Stimulated activated naive CD8-positive, alpha-beta T cell treated with anti-CD3 and anti-CD28 coated beads, Interleukin-15, amount 100 ng/mL, for 72 hours (primary cell): ENCODE data around the gene KDM4B.

Experiments used
- ATAC-seq: fragments of 150-1000 bp; cut with Tn5 transposase; 2 replicates; pipeline ENCODE4 v1.10.0; 2021; ENCODE audit warnings: mild to moderate bottlenecking, moderate library complexity
- DNase-seq, 2 donors: peaks; one replicate each; pipeline ENCODE4 v3.0.0; 2021 to 2022
- H3K27ac Mint-ChIP-seq, 2 donors: one replicate each; pipeline ENCODE4 v1.8.0; 2022; ENCODE audit warnings: mild to moderate bottlenecking in 2 of 2, mixed read lengths in 2 of 2, moderate library complexity in 2 of 2
- H3K27me3 Mint-ChIP-seq: one replicate; pipeline ENCODE4 v1.8.0; 2022; ENCODE audit warnings: mixed read lengths
- H3K4me1 Mint-ChIP-seq: one replicate; pipeline ENCODE4 v1.8.0; 2022; ENCODE audit warnings: mild to moderate bottlenecking, mixed read lengths
- H3K4me3 Mint-ChIP-seq, 2 donors: one replicate each; pipeline ENCODE4 v1.8.0; 2022; ENCODE audit warnings: mild to moderate bottlenecking in 2 of 2, mixed read lengths in 2 of 2, moderate library complexity in 1 of 2
- H3K9me3 Mint-ChIP-seq, 2 donors: one replicate each; pipeline ENCODE4 v1.8.0; 2022; ENCODE audit warnings: mixed read lengths in 2 of 2

KDM4B gene

DNA sequence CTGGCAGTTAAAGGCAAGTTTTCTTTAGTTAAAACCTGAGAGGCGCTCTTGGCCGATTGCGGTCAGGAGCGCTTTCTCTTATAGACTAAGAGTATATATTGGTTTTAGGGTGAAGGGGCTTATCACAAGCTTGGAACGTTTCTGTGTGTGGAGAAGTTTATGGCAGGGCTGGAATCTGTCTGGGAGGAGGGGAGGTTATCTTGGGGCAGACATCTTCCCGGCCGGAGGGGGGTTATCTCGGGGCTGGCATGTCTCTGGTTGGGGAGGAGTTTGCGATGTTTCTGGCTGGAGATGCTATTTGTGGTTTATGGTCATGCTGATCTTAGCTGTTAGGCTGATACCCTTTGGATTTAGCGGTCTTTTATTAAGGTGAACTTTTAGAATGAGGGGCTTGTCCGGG is 18.3 kb downstream of the KDM4B start:
- Mint-ChIP-seq H3K27me3 (no peaks in the 10 kb centered on the region), H3K4me3 (no peak overlapping the region), H3K9me3 (peaks cover 0 to 9% of the 10 kb centered on the region in 2 donors), H3K4me1 (peaks cover 34% of the 10 kb centered on the region), H3K27ac (no peak overlapping the region)
- DNase-seq (no peak), ATAC-seq (no peak)

DNA sequence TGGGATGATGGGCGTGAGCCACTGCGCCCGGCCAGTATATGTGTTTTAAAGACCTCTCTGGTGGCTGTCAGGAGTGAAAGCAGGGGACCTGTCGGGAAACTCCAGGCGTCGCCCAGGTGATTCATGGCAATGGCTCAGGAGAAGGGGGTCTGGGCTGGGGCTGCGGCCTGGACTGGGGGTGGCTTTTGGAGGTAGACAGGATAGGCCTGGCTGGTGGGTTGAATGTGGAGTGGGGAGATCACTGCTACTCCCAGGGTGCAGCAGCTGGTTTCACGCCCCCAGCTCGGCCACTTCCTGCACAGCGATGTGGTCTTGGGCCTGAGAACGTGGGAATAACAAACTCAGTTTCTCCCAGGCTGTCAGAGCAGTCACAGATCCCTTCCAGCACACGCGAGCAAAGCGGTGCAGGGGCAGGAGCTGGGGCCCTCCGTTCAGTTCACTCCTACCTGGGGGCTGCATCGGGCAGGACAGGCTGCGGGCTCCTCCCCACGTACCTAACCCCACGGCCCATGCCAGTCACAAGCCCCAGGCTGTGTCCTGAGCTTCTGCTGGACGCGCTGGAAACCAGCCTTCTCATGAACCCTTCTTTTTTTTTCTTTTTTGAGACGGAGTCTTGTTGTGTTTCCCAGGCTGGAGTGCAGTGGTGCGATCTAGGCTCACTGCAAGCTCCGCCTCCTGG is 18.9 kb downstream of the KDM4B start:
- Mint-ChIP-seq H3K9me3 (peaks cover 0 to 15% of the 10 kb centered on the region in 2 donors), H3K27ac (peak overlapping the region in 1 of 2 donors; percentile 55), H3K4me1 (peaks cover 30% of the 10 kb centered on the region), H3K4me3 (no peak overlapping the region), H3K27me3 (no peaks in the 10 kb centered on the region)
- DNase-seq (no peak), ATAC-seq (no peak)

GRCh38 chr19:4988770-4989251 is 19.9 kb downstream of the KDM4B start:
- DNase-seq (no peak), ATAC-seq (no peak)
- Mint-ChIP-seq H3K27me3 (no peaks in the 10 kb centered on the region), H3K4me1 (peaks cover 32% of the 10 kb centered on the region), H3K27ac (no peak overlapping the region), H3K9me3 (peaks cover 0 to 16% of the 10 kb centered on the region in 2 donors), H3K4me3 (no peak overlapping the region)

DNA sequence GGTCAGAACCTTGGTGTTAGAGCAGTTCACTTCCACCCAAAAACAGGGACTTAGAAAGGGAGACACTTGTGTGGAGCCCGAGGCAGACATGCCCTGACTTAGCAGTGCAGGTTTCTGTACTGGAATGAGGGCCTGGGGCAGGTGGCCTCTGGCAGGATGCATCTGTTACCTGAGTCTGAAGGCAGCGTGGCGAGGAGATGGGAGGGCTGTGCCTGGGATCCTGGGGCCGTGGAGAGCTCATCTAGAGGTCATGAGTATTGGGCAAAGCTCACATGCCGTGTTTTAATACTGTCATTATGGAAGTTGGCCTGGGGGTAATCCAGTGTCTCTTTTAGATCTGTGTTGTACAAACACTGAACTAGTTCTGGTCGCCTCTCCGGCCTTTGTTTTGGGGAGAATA is 21.4 kb downstream of the KDM4B start:
- no peak for ATAC-seq
- H3K4me3 Mint-ChIP-seq, result no peak overlapping the region
- H3K27me3 Mint-ChIP-seq, result no peaks in the 10 kb centered on the region
- H3K9me3 Mint-ChIP-seq, result peaks cover 0 to 16% of the 10 kb centered on the region in 2 donors
- H3K27ac Mint-ChIP-seq, result no peak overlapping the region
- peaks cover 30% of the 10 kb centered on the region for H3K4me1 Mint-ChIP-seq
- DNase-seq, result no peak

DNA sequence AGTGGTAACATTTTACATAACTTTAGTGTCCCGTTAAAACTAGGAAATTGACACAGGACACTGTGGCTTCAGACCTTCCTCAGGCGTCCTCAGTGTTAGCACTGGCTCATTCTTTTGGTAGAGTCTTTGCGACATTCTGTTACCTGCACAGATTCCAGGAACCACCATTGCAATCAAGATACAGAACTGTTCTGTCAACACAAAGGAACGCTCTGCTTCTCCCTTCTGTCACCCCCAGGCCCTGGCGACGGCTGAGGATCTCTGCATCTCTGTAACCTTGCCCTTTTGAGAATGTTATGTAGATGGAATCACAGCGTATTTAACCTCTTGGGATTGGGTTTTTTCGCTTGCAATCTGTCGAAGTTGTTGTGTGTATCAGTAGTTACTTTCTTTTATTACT is 22.6 kb downstream of the KDM4B start:
- Mint-ChIP-seq H3K27ac (no peak overlapping the region), H3K27me3 (no peaks in the 10 kb centered on the region), H3K9me3 (peaks cover 0 to 16% of the 10 kb centered on the region in 2 donors), H3K4me3 (no peak overlapping the region), H3K4me1 (peaks cover 22% of the 10 kb centered on the region)
- no peak for ATAC-seq
- no peak for DNase-seq

- Mint-ChIP-seq H3K27ac (no peak overlapping the region), H3K4me1 (peaks cover 18% of the 10 kb centered on the region), H3K27me3 (no peaks in the 10 kb centered on the region), H3K9me3 (peaks cover 0 to 16% of the 10 kb centered on the region in 2 donors), H3K4me3 (no peak overlapping the region)
- DNase-seq, result no peak
- ATAC-seq, result no peak
Observed at GRCh38 chr19:4991996-4992698, 23.2 kb downstream of the KDM4B start.

- H3K4me3 Mint-ChIP-seq, result no peak overlapping the region
Observed at GRCh38 chr19:4993683-4994082, 24.8 kb downstream of the KDM4B start.

GRCh38 chr19:4996701-4997100 is 27.8 kb downstream of the KDM4B start:
- Mint-ChIP-seq H3K27ac (peak overlapping the region in 1 of 2 donors; percentile 71), H3K4me3 (no peak overlapping the region), H3K27me3 (no peaks in the 10 kb centered on the region), H3K4me1 (peaks cover 6% of the 10 kb centered on the region), H3K9me3 (peaks cover 0 to 12% of the 10 kb centered on the region in 2 donors)
- DNase-seq (no peak), ATAC-seq (no peak)

More at GRCh38 chr19:4993683-4994082, 24.8 kb downstream of the KDM4B start:
- DNase-seq, result no peak
- Mint-ChIP-seq H3K9me3 (peaks cover 0 to 16% of the 10 kb centered on the region in 2 donors), H3K4me1 (peaks cover 6% of the 10 kb centered on the region), H3K27ac (no peak overlapping the region), H3K27me3 (no peaks in the 10 kb centered on the region)
- no peak for ATAC-seq

DNA sequence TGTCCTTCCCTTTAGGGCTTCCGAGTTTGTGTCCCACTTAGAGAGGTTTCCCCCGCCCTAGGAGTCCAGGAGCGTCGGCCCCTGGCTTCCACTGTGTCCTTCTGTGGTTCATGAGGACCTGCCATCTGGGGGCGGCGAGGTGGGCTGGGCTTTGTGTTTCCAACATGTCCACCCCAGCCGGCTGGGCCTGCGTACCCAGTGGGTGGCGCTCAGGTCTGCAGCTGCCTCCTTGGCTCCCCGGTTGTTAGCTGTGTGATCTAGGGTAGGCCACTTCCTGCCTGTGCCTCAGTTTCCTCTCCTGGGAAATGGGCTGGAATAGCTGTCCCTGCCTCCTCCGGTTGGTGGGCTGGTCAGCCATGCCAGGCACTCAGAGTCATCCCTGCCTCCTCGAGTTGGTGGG is 28.4 kb downstream of the KDM4B start:
- peaks cover 0 to 6% of the 10 kb centered on the region in 2 donors for H3K9me3 Mint-ChIP-seq
- H3K4me3 Mint-ChIP-seq, result no peak overlapping the region
- DNase-seq (no peak), ATAC-seq (no peak)
- peaks cover 6% of the 10 kb centered on the region for H3K4me1 Mint-ChIP-seq
- H3K27me3 Mint-ChIP-seq, result no peaks in the 10 kb centered on the region
- peak overlapping the region in 1 of 2 donors; percentile 33 for H3K27ac Mint-ChIP-seq

GRCh38 chr19:5000120-5000611 is 31.3 kb downstream of the KDM4B start:
- H3K27ac Mint-ChIP-seq, result peak overlapping the region in 1 of 2 donors; percentile 30
- H3K27me3 Mint-ChIP-seq, result no peaks in the 10 kb centered on the region
- H3K9me3 Mint-ChIP-seq, result no peaks in the 10 kb centered on the region
- peaks cover 8% of the 10 kb centered on the region for H3K4me1 Mint-ChIP-seq
- ATAC-seq (no peak), DNase-seq (no peak)
- no peak overlapping the region for H3K4me3 Mint-ChIP-seq

DNA sequence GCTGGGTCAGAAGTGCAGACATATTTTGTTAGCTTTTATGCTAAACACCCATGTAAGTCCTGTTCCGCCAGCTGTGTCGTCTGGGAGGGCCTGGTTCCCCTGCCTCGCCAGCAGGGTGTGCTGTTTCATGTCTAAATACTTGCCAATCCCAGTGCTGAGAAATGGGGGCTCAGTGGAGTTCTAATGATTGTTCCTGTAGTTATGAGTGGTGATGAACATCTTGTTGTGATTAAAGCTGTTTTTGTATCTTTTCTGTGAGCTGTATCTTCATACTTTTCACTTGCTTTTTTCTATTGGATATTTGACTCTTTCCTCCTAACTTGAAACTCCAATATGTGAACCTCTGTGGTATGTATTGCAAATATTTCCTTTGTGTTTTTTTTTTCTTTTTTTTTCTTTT is 32.7 kb downstream of the KDM4B start:
- DNase-seq, result peak; percentile 12 to 22
- Mint-ChIP-seq H3K27ac (peak overlapping the region in 1 of 2 donors; percentile 55), H3K27me3 (no peaks in the 10 kb centered on the region), H3K9me3 (no peaks in the 10 kb centered on the region), H3K4me3 (no peak overlapping the region), H3K4me1 (peaks cover 8% of the 10 kb centered on the region)
- ATAC-seq, result no peak

DNA sequence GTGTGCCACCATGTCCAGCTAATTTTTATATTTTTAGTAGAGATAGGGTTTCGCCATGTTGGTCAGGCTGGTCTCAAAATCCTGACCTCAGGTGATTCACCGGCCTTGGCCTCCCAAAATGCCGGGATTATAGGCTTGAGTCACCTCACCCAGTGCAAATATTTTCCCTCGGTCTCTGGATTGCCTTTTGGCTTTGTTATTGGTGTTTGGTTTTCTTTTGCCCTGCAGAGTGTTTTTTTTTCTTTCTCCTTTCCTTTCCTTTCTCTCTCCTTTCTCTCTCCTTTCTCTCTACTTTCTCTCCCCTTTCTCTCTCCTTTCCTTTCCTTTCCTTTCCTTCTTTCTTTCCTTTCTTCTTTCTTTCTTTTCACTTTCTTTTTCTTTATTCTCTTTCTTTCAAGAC is 33.2 kb downstream of the KDM4B start:
- Mint-ChIP-seq H3K9me3 (peaks cover 2 to 4% of the 10 kb centered on the region in 2 donors), H3K4me1 (peaks cover 11% of the 10 kb centered on the region), H3K27me3 (no peaks in the 10 kb centered on the region), H3K27ac (peak overlapping the region in 1 of 2 donors; percentile 66), H3K4me3 (no peak overlapping the region)
- ATAC-seq (no peak), DNase-seq (no peak)

DNA sequence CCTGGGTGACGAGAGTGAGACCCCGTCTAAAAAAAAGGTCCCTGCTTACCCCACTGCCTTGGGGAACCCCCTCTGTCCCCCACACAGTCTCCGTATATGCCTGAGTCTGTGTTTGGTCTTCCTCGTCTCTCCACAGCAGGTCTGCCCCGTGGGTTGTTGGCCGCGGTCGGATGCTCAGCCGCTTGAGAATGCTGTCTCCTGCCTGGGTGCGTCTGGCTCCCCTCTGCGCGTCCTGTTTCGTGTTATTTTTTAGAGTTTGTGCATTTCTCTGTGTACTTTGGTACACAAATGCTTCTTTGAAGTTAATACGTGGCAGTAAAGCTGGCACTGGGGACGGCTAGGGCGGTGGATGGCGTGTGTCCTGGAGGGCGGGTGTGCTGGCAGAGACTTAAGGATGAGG is 34.9 kb downstream of the KDM4B start:
- H3K27me3 Mint-ChIP-seq, result no peaks in the 10 kb centered on the region
- H3K4me1 Mint-ChIP-seq, result peaks cover 14% of the 10 kb centered on the region
- no peak overlapping the region for H3K4me3 Mint-ChIP-seq
- no peak for ATAC-seq
- no peak overlapping the region for H3K27ac Mint-ChIP-seq
- no peak for DNase-seq
- H3K9me3 Mint-ChIP-seq, result peaks cover 5 to 12% of the 10 kb centered on the region in 2 donors

- ATAC-seq, result no peak
- no peaks in the 10 kb centered on the region for H3K27me3 Mint-ChIP-seq
- peaks cover 14% of the 10 kb centered on the region for H3K4me1 Mint-ChIP-seq
- no peak for DNase-seq
- no peak overlapping the region for H3K4me3 Mint-ChIP-seq
- H3K27ac Mint-ChIP-seq, result no peak overlapping the region
- peaks cover 5 to 12% of the 10 kb centered on the region in 2 donors for H3K9me3 Mint-ChIP-seq
Observed at GRCh38 chr19:5005096-5005495, 36.2 kb downstream of the KDM4B start.

DNA sequence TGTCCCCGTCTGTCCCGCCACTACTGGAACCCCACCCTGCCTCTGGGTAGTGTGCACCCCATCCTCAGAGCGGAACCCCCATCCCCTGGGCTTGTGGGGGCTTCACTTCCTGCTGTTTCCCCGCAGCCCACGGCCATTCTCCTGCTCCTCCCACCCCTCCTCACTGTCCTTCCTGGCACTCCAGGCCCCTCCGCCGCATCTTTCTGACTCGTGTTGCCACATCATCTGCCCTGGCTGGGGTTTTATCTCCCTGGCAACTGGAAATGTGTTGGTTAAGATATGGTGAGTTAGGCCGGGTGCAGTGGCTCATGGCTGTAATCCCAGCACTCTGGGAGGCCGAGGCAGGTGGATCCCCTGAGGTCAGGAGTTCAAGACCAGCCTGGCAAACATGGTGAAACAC is 37.3 kb downstream of the KDM4B start:
- Mint-ChIP-seq H3K9me3 (peaks cover 5 to 12% of the 10 kb centered on the region in 2 donors), H3K27ac (peak overlapping the region in 1 of 2 donors; percentile 82), H3K4me1 (peaks cover 17% of the 10 kb centered on the region), H3K27me3 (no peaks in the 10 kb centered on the region), H3K4me3 (no peak overlapping the region)
- no peak for ATAC-seq
- no peak for DNase-seq

- ATAC-seq, result no peak
- no peaks in the 10 kb centered on the region for H3K27me3 Mint-ChIP-seq
- DNase-seq, result no peak
- peaks cover 5 to 12% of the 10 kb centered on the region in 2 donors for H3K9me3 Mint-ChIP-seq
- H3K4me3 Mint-ChIP-seq, result no peak overlapping the region
- no peak overlapping the region for H3K27ac Mint-ChIP-seq
- peaks cover 19% of the 10 kb centered on the region for H3K4me1 Mint-ChIP-seq
Observed at GRCh38 chr19:5006821-5007220, 37.9 kb downstream of the KDM4B start.
